Osteoblast (primary cell): Measurements from ENCODE around the gene TLK2. TPM values are rescaled to one million over a fixed set of nuclear protein-coding genes. Genes with fewer than 3 reads are reported as not detected.

ENCODE experiments used
- DNase-seq: peaks from one replicate; pipeline ENCODE4 v3.0.0; 2011; ENCODE audit warnings: low spot score, mixed read lengths; ENCODE audit not compliant: insufficient read length; ENCODE audit errors: missing footprints
- H2AFZ ChIP-seq: 2 replicates; pipeline ENCODE4 v1.6.0; 2011; ENCODE audit warnings: mild to moderate bottlenecking, low read length
- H3K27ac ChIP-seq: 2 replicates; pipeline ENCODE4 v1.5.1; 2011; ENCODE audit warnings: mild to moderate bottlenecking, low read depth, low read length, moderate library complexity
- H3K27me3 ChIP-seq: 2 replicates; pipeline ENCODE4 v1.6.0; 2012; ENCODE audit warnings: mild to moderate bottlenecking, control low read depth, inconsistent platforms, low read length, moderate library complexity; ENCODE audit not compliant: insufficient read depth
- H3K36me3 ChIP-seq: 2 replicates; pipeline ENCODE4 v1.5.1; 2011; ENCODE audit warnings: mild to moderate bottlenecking, low read length, control low read depth, moderate library complexity; ENCODE audit not compliant: insufficient read depth
- H3K4me1 ChIP-seq: 2 replicates; pipeline ENCODE4 v1.5.1; 2011; ENCODE audit warnings: mild to moderate bottlenecking, low read length, control low read depth, moderate library complexity; ENCODE audit not compliant: insufficient read depth
- H3K4me2 ChIP-seq: 2 replicates; pipeline ENCODE4 v1.6.0; 2011; ENCODE audit warnings: mild to moderate bottlenecking, low read length; ENCODE audit not compliant: insufficient read depth
- H3K4me3 ChIP-seq: fragments of 200-600 bp; sonication (generic); 3 replicates; pipeline ENCODE4 v1.5.1; 2012; ENCODE audit warnings: mild to moderate bottlenecking, low read length, inconsistent platforms; ENCODE audit not compliant: insufficient read depth
- H3K79me2 ChIP-seq: 2 replicates; pipeline ENCODE4 v1.6.0; 2012; ENCODE audit warnings: mild to moderate bottlenecking, low read length, control low read depth, inconsistent platforms; ENCODE audit not compliant: insufficient read depth
- H3K9me3 ChIP-seq: 2 replicates; pipeline ENCODE4 v1.5.1; 2011; ENCODE audit warnings: low read depth, low read length, control low read depth
- H4K20me1 ChIP-seq: 2 replicates; pipeline ENCODE4 v1.6.0; 2012; ENCODE audit warnings: mild to moderate bottlenecking, low read length, control low read depth; ENCODE audit not compliant: insufficient read depth
- total RNA-seq: library from RNA; depleted of rRNA; stranded (reverse); fragments of >200 nt; gene quantifications from 2 replicates; pipeline ENCODE4 v1.2.3, GENCODE V29; 2012
- TF ChIP-seq, protein P1 (sequence below): IDR thresholded peaks from 2 replicates; pipeline ENCODE4 v1.5.1; 2011; ENCODE audit warnings: mild to moderate bottlenecking, low read depth, low read length, moderate library complexity; ENCODE audit errors: extremely low read depth

Gene TLK2
- total RNA-seq, 1 donor: 52.8 TPM

DNA sequence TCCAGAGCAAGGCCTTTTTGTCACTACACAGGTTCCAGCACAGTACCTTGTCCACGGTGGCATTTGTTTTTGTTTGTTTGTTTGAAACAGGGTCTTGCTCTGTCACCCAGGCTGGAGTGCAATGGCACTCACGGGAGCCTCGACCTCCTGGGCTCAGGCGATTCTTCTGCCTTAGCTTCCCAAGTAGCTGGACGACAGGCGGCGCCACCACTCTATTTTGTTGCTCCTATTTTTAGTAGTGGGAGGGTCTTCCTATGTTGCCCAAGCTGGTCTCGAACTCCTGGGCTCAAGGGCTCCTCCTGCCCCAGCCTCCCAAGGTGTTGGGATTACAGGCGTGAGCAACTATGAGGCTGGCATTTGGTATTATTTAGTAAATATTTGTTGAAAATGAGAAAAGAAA is 159.2 kb downstream of the TLK2 start:
- Histone ChIP-seq H3K27ac (no peak overlapping the region), H3K36me3 (peaks cover 39% of the 10 kb centered on the region), H3K79me2 (peaks cover 91% of the 10 kb centered on the region), H3K4me2 (no peak overlapping the region), H4K20me1 (peaks cover 47% of the 10 kb centered on the region), H3K4me3 (no peak overlapping the region), H2AFZ (no peak overlapping the region), H3K4me1 (peaks cover 13% of the 10 kb centered on the region), H3K27me3 (no peaks in the 10 kb centered on the region), H3K9me3 (no peaks in the 10 kb centered on the region)
- TF ChIP-seq, protein P1, sequence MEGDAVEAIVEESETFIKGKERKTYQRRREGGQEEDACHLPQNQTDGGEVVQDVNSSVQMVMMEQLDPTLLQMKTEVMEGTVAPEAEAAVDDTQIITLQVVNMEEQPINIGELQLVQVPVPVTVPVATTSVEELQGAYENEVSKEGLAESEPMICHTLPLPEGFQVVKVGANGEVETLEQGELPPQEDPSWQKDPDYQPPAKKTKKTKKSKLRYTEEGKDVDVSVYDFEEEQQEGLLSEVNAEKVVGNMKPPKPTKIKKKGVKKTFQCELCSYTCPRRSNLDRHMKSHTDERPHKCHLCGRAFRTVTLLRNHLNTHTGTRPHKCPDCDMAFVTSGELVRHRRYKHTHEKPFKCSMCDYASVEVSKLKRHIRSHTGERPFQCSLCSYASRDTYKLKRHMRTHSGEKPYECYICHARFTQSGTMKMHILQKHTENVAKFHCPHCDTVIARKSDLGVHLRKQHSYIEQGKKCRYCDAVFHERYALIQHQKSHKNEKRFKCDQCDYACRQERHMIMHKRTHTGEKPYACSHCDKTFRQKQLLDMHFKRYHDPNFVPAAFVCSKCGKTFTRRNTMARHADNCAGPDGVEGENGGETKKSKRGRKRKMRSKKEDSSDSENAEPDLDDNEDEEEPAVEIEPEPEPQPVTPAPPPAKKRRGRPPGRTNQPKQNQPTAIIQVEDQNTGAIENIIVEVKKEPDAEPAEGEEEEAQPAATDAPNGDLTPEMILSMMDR: no peak
- no peak for DNase-seq

DNA sequence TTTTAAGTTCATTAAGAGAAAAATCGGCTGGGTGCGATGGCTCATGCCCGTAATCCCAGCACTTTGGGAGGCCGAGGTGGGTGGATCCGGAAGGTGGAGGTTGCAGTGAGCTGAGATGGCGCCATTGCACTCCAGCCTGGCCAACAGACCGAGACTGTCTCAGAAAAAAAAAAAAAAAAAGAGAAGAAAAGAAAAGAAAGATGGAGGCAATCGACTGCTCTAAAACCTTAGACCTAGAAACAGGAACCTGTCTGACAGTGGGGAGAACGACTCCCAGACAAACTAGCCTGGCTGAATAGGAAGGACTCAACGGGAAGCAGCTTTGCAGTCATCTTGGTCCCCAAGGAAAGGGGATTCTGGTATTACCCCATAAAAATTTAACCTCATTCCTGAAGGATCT is 162.5 kb downstream of the TLK2 start:
- no peak overlapping the region for H3K4me2 ChIP-seq
- no peaks in the 10 kb centered on the region for H3K27me3 ChIP-seq
- no peaks in the 10 kb centered on the region for H3K4me1 ChIP-seq
- no peak overlapping the region for H3K27ac ChIP-seq
- TF ChIP-seq, protein P1: no peak
- no peak overlapping the region for H3K4me3 ChIP-seq
- H2AFZ ChIP-seq: no peak overlapping the region
- peaks cover 40% of the 10 kb centered on the region for H3K36me3 ChIP-seq
- H3K79me2 ChIP-seq: peaks cover 88% of the 10 kb centered on the region
- no peaks in the 10 kb centered on the region for H3K9me3 ChIP-seq
- peaks cover 45% of the 10 kb centered on the region for H4K20me1 ChIP-seq
- DNase-seq: no peak

DNA sequence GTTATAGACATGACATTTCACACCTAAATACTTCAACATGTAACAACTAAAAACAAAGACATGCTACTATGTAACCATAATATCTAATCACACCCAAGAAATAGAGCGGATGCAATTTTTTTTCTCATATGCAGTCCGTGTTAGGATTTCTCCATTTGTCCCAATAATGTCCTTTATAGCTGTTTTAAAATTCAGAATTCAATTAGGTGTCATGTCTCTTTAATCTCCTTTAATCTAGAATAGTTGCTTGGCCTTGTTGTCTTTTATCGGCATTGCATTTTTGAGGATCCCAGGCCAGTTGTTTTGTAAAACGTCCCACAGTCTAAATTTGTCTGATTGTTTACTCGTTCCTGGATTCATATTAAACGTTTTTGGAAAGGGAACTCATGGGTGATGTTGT is 163.3 kb downstream of the TLK2 start:
- Histone ChIP-seq H3K4me3 (no peak overlapping the region), H3K4me2 (no peak overlapping the region), H3K36me3 (peaks cover 35% of the 10 kb centered on the region), H3K9me3 (no peaks in the 10 kb centered on the region), H2AFZ (no peak overlapping the region), H3K4me1 (no peaks in the 10 kb centered on the region), H3K79me2 (peaks cover 89% of the 10 kb centered on the region), H4K20me1 (peaks cover 43% of the 10 kb centered on the region), H3K27ac (no peak overlapping the region), H3K27me3 (no peaks in the 10 kb centered on the region)
- TF ChIP-seq, protein P1: no peak
- DNase-seq: no peak

- no peak for DNase-seq
- Histone ChIP-seq H3K9me3 (no peaks in the 10 kb centered on the region), H3K27ac (no peak overlapping the region), H3K27me3 (no peaks in the 10 kb centered on the region), H3K79me2 (peaks cover 86% of the 10 kb centered on the region), H3K36me3 (peaks cover 30% of the 10 kb centered on the region), H4K20me1 (peaks cover 45% of the 10 kb centered on the region), H2AFZ (no peak overlapping the region), H3K4me1 (peaks cover 8% of the 10 kb centered on the region), H3K4me3 (no peak overlapping the region), H3K4me2 (no peak overlapping the region)
- TF ChIP-seq, protein P1: no peak
These were observed 164.9 kb downstream of the TLK2 start for GRCh38 chr17:62643496-62643895.
